Left ventricle myocardium inferior (tissue), 1 donor: ENCODE measurements around the gene SALL2. TPM values are rescaled to one million over a fixed set of nuclear protein-coding genes. Genes with fewer than 3 reads are reported as not detected.

Experiments
- DNase-seq: peaks from one replicate; pipeline ENCODE4 v3.0.0-alpha.2; 2020
- H3K27ac ChIP-seq: fragments of 200-600 bp; replicated peaks from 2 replicates; pipeline ENCODE4 v1.8.0; 2021
- H3K27me3 ChIP-seq: fragments of 200-600 bp; 2 replicates; pipeline ENCODE4 v1.8.0; 2021; ENCODE audit warnings: low read depth
- H3K36me3 ChIP-seq: fragments of 200-600 bp; 2 replicates; pipeline ENCODE4 v1.8.0; 2021
- H3K4me1 ChIP-seq: fragments of 200-600 bp; 2 replicates; pipeline ENCODE4 v1.8.0; 2021
- H3K4me3 ChIP-seq: fragments of 200-600 bp; 2 replicates; pipeline ENCODE4 v1.8.0; 2021; ENCODE audit warnings: mild to moderate bottlenecking, moderate library complexity
- H3K9me3 ChIP-seq: fragments of 200-600 bp; replicated peaks from 2 replicates; pipeline ENCODE4 v1.8.0; 2021
- intact Hi-C: fragments of 100-400 bp; cut with micrococcal nuclease; formaldehyde crosslinking; loops from one replicate; pipeline ENCODE4 v1.11.0; 2022
- total RNA-seq: library from RNA; stranded (reverse); fragmentation: NEBNext Ultra II Directional; extraction: Animal tissue kit (Norgen Biotek cat#: 25700); gene quantifications from one replicate; pipeline ENCODE4 v1.2.1, GENCODE V29; 2021
- TF ChIP-seq, protein P1 (sequence below): fragments of 200-600 bp; IDR thresholded peaks from 2 replicates; pipeline ENCODE4 v1.8.0; 2021; ENCODE audit warnings: antibody characterized with exemption, mild to moderate bottlenecking, borderline replicate concordance
- donor health status: DM: no; HTN: yes; CAD: no; lungs with severe emphysema.

The SALL2 gene
- total RNA-seq, 1 donor from 2014 or later, result 3.4 TPM

DNA sequence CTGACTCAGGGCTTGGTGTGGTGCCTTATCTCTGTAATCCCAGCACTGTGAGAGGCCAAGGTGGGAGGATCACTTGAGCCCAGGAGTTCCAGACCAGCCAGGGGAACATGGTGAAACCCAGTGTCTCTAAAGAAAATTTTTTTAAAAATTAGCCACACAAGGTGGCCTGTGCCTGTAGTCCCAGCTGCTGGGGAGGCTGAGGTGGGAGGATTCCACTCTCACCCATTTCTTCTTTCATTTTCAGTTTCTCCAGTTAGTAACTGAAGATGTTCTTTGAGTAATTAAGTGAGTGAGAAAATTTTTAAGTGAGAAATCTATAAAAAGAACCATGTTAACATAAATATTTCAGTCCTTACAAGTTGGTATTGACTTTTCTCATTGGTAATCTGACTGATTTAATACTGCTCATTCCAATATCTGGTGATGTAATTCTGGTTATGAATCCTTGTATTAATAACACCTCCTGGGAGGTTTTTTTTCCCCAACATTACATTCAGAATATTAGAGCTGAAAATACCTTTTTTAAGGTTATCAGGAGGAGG is 21.1 kb downstream of the SALL2 start:
- H3K9me3 ChIP-seq, result no peaks in the 10 kb centered on the region
- peaks cover 45% of the 10 kb centered on the region for H3K36me3 ChIP-seq
- no peak overlapping the region for H3K27ac ChIP-seq
- TF ChIP-seq, protein P1, sequence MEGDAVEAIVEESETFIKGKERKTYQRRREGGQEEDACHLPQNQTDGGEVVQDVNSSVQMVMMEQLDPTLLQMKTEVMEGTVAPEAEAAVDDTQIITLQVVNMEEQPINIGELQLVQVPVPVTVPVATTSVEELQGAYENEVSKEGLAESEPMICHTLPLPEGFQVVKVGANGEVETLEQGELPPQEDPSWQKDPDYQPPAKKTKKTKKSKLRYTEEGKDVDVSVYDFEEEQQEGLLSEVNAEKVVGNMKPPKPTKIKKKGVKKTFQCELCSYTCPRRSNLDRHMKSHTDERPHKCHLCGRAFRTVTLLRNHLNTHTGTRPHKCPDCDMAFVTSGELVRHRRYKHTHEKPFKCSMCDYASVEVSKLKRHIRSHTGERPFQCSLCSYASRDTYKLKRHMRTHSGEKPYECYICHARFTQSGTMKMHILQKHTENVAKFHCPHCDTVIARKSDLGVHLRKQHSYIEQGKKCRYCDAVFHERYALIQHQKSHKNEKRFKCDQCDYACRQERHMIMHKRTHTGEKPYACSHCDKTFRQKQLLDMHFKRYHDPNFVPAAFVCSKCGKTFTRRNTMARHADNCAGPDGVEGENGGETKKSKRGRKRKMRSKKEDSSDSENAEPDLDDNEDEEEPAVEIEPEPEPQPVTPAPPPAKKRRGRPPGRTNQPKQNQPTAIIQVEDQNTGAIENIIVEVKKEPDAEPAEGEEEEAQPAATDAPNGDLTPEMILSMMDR, result no peak
- no peak overlapping the region for H3K4me3 ChIP-seq
- no peaks in the 10 kb centered on the region for H3K27me3 ChIP-seq
- intact Hi-C loops, result no loop called here
- peaks cover 21% of the 10 kb centered on the region for H3K4me1 ChIP-seq
- DNase-seq, result no peak

DNA sequence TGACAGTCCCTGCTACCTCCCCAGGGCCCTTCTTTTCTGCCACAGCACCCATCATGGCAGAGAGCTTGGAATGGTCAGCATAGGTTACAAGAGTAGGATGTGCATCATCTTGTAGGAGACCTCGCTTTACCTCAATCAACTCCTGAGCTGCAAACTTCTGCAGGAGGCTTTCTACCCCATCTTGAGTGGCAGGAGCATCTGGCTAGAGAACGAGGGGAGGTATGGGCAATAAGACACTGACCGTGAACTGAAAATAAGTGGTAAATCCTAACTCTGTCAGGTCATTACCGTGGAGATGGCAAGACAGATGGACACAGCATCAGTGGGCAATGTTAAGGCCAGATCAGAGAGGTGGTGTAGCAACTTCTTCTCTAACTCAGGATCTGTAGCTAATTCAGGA is 22.8 kb downstream of the SALL2 start:
- H3K4me3 ChIP-seq, result no peak overlapping the region
- peaks cover 61% of the 10 kb centered on the region for H3K36me3 ChIP-seq
- intact Hi-C loops, result no loop called here
- DNase-seq, result no peak
- H3K27ac ChIP-seq, result no peak overlapping the region
- H3K27me3 ChIP-seq, result no peaks in the 10 kb centered on the region
- TF ChIP-seq, protein P1, result no peak
- peaks cover 5% of the 10 kb centered on the region for H3K4me1 ChIP-seq
- H3K9me3 ChIP-seq, result no peaks in the 10 kb centered on the region

DNA sequence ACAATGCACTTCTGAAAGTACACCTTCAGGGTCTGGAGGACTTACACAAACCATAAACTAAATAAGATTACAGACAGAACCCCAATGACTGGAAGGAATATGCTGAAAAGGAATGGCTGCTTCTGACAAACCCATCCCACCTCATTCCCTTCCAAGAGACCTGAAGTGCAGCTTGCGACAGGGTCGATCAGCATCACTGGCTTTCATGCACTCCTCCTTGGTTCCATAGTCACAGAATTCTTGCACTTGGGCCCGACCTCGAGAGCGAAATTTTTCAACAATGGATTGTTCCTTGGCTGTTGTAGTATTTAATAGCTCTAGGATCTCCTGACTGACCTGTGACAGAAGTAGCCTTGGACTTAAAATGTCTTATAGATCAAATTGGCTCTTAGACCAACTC is 24.6 kb downstream of the SALL2 start:
- TF ChIP-seq, protein P1, result no peak
- intact Hi-C loops, result no loop called here
- Histone ChIP-seq H3K4me1 (no peaks in the 10 kb centered on the region), H3K27ac (no peak overlapping the region), H3K27me3 (no peaks in the 10 kb centered on the region), H3K9me3 (no peaks in the 10 kb centered on the region), H3K4me3 (no peak overlapping the region), H3K36me3 (peaks cover 68% of the 10 kb centered on the region)
- DNase-seq, result no peak

GRCh38 chr14:21498540-21499526 is 27.3 kb downstream of the SALL2 start:
- no peaks in the 10 kb centered on the region for H3K27me3 ChIP-seq
- no peak for DNase-seq
- no peaks in the 10 kb centered on the region for H3K4me1 ChIP-seq
- TF ChIP-seq, protein P1, result peak; percentile 52
- H3K4me3 ChIP-seq, result no peak overlapping the region
- no peaks in the 10 kb centered on the region for H3K9me3 ChIP-seq
- peaks cover 94% of the 10 kb centered on the region for H3K36me3 ChIP-seq
- intact Hi-C loops, result no loop called here
- no peak overlapping the region for H3K27ac ChIP-seq

DNA sequence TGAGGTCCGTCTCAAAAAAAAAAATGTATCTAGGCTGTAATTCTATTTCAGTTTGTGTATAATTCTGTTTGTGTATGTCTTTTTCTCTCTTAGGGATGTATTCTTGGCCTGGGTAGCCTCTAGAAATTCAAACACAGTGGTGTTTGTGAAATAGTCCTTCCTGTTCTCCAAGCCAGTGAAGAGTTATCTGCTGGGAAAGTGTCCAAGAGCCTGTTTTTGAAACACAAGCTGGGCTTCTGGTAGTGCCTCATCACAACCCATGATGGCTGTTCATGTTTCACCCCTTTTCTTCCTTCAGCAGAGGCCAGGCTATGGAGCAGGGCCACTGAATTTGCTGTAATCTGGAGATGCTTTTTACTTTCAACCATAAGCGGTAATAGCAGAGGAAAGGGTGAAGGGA is 29.7 kb downstream of the SALL2 start:
- TF ChIP-seq, protein P1, result no peak
- Histone ChIP-seq H3K36me3 (peaks cover 97% of the 10 kb centered on the region), H3K27ac (no peak overlapping the region), H3K9me3 (no peaks in the 10 kb centered on the region), H3K4me1 (no peaks in the 10 kb centered on the region), H3K27me3 (no peaks in the 10 kb centered on the region), H3K4me3 (no peak overlapping the region)
- intact Hi-C loops, result no loop called here
- DNase-seq, result no peak
